ENCODE results near the gene RAPGEF6. TPM values are rescaled to one million over a fixed set of nuclear protein-coding genes. Genes with fewer than 3 reads are reported as not detected.

RAPGEF6 gene
- polyA plus RNA-seq, 1 donor from 2014 or later = 121 TPM

- Histone ChIP-seq H3K36me3 (ENCODE audit: insufficient read depth, low read length) (no peaks in the 10 kb centered on the region), H3K4me3 (ENCODE audit: low read length) (no peak overlapping the region), H3K9me2 (ENCODE audit: insufficient read depth, low read length) (no peaks in the 10 kb centered on the region), H3K27me3 (ENCODE audit: insufficient read depth, low read depth, low read length) (no peaks in the 10 kb centered on the region), H3K79me2 (replicated peaks; ENCODE audit: insufficient read depth, low read length) (no peaks in the 10 kb centered on the region), H3K9ac (ENCODE audit: low read length) (no peak overlapping the region), H3K9me3 (ENCODE audit: low read length) (no peaks in the 10 kb centered on the region), H3K4me2 (ENCODE audit: low read length) (no peak overlapping the region), H4K20me1 (ENCODE audit: insufficient read depth) (no peaks in the 10 kb centered on the region), H2AFZ (ENCODE audit: low read depth, low read length) (no peak overlapping the region), H3F3A (ENCODE audit: insufficient read depth, low read length, poor library complexity, severe bottlenecking) (no peaks in the 10 kb centered on the region), H3K27ac (ENCODE audit: low read length) (no peak overlapping the region)
- TF ChIP-seq EZH2 (IDR thresholded peaks at IDR 0.05; ENCODE audit: borderline replicate concordance, insufficient read depth, low read length, poor library complexity, severe bottlenecking) (no peak), TAF1 (IDR thresholded peaks at IDR 0.05; ENCODE audit: low read depth) (no peak), MXI1 (conservative IDR thresholded peaks at IDR 0.05; ENCODE audit: poor library complexity, severe bottlenecking) (no peak), EP300 (conservative IDR thresholded peaks at IDR 0.05; ENCODE audit: poor library complexity, severe bottlenecking) (no peak), POLR2AphosphoS5 (IDR thresholded peaks at IDR 0.05) (no peak), CTCF (IDR thresholded peaks at IDR 0.05; ENCODE audit: poor library complexity, severe bottlenecking) (no peak), REST (IDR thresholded peaks at IDR 0.05; ENCODE audit: borderline replicate concordance) (no peak), SMC3 (conservative IDR thresholded peaks at IDR 0.05; ENCODE audit: poor library complexity) (no peak), RAD21 (conservative IDR thresholded peaks at IDR 0.05) (no peak)
Measured at GRCh38 chr5:131460867-131461572, 174.0 kb downstream of the RAPGEF6 start.

- no peak overlapping the region for H2AFZ ChIP-seq (ENCODE audit: low read depth, low read length)
- no peak overlapping the region for H3K27ac ChIP-seq (ENCODE audit: low read length)
- H3K36me3 ChIP-seq (ENCODE audit: insufficient read depth, low read length) = peaks cover 7% of the 10 kb centered on the region
- no peak overlapping the region for H3K4me2 ChIP-seq (ENCODE audit: low read length)
- no peak overlapping the region for H3K9ac ChIP-seq (ENCODE audit: low read length)
- no peaks in the 10 kb centered on the region for H3K27me3 ChIP-seq (ENCODE audit: insufficient read depth, low read depth, low read length)
- H3K9me2 ChIP-seq (ENCODE audit: insufficient read depth, low read length) = no peaks in the 10 kb centered on the region
- H3F3A ChIP-seq (ENCODE audit: insufficient read depth, low read length, poor library complexity, severe bottlenecking) = no peaks in the 10 kb centered on the region
- TF ChIP-seq TAF1 (IDR thresholded peaks at IDR 0.05; ENCODE audit: low read depth) (no peak), POLR2AphosphoS5 (IDR thresholded peaks at IDR 0.05) (no peak), REST (IDR thresholded peaks at IDR 0.05; ENCODE audit: borderline replicate concordance) (no peak), EP300 (conservative IDR thresholded peaks at IDR 0.05; ENCODE audit: poor library complexity, severe bottlenecking) (no peak), EZH2 (IDR thresholded peaks at IDR 0.05; ENCODE audit: borderline replicate concordance, insufficient read depth, low read length, poor library complexity, severe bottlenecking) (no peak), MXI1 (conservative IDR thresholded peaks at IDR 0.05; ENCODE audit: poor library complexity, severe bottlenecking) (no peak), CTCF (IDR thresholded peaks at IDR 0.05; ENCODE audit: poor library complexity, severe bottlenecking) (no peak), SMC3 (conservative IDR thresholded peaks at IDR 0.05; ENCODE audit: poor library complexity) (no peak)
- no peaks in the 10 kb centered on the region for H4K20me1 ChIP-seq (ENCODE audit: insufficient read depth)
- H3K9me3 ChIP-seq (ENCODE audit: low read length) = no peaks in the 10 kb centered on the region
- H3K4me3 ChIP-seq (ENCODE audit: low read length) = no peak overlapping the region
- H3K79me2 ChIP-seq (replicated peaks; ENCODE audit: insufficient read depth, low read length) = no peaks in the 10 kb centered on the region
Measured at GRCh38 chr5:131460133-131460532, 174.9 kb downstream of the RAPGEF6 start.

Data from neural cell (in vitro differentiated cells).